GM12874 (cell line): ENCODE measurements around the gene SLK.

Experiments
- TF ChIP-seq, protein P1 (sequence below): IDR thresholded peaks from 2 replicates; pipeline ENCODE4 v1.5.1; 2011; ENCODE audit warnings: low read depth, mild to moderate bottlenecking, control low read depth, low read length, moderate library complexity; ENCODE audit not compliant: insufficient read depth

SLK gene

DNA sequence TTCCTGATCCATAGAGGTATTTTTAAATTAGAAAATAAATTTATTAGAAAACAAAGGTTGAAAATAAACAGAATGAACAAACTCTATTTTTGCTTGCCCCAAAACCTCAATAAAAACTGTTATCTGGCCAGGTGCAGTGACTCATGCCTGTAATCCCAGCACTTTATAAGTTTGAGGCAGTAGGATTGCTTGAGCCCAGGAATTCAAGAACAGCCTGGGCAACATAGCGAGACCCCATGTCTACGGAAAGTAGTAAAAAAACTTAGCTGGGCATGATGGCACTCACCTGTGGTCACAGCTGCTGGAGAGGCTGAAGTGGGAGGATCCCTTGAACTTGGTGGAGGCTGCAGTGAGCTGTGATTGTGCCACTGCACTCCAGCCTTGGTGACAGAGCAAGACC is 10.3 kb downstream of the SLK start:
- TF ChIP-seq, protein P1, sequence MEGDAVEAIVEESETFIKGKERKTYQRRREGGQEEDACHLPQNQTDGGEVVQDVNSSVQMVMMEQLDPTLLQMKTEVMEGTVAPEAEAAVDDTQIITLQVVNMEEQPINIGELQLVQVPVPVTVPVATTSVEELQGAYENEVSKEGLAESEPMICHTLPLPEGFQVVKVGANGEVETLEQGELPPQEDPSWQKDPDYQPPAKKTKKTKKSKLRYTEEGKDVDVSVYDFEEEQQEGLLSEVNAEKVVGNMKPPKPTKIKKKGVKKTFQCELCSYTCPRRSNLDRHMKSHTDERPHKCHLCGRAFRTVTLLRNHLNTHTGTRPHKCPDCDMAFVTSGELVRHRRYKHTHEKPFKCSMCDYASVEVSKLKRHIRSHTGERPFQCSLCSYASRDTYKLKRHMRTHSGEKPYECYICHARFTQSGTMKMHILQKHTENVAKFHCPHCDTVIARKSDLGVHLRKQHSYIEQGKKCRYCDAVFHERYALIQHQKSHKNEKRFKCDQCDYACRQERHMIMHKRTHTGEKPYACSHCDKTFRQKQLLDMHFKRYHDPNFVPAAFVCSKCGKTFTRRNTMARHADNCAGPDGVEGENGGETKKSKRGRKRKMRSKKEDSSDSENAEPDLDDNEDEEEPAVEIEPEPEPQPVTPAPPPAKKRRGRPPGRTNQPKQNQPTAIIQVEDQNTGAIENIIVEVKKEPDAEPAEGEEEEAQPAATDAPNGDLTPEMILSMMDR = no peak

DNA sequence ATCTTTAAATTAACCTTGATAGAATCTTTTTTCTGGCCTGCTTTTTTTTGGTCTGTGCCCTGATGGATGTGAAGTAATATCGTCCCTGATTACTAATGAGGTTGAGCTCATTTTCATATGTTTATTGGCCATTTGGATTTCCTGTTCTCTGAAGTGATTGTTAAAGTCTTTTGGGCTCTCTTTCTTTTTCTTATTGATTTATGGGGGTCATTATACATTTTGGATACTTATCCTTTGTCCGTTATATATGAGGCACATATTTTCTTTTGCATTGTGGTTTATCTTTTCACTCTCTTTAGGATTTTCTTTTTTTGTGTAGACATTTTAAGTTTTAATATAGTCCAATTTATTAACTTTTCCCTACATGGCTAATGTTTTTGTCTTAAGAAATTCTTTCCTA is 12.6 kb downstream of the SLK start:
- TF ChIP-seq, protein P1 = no peak

DNA sequence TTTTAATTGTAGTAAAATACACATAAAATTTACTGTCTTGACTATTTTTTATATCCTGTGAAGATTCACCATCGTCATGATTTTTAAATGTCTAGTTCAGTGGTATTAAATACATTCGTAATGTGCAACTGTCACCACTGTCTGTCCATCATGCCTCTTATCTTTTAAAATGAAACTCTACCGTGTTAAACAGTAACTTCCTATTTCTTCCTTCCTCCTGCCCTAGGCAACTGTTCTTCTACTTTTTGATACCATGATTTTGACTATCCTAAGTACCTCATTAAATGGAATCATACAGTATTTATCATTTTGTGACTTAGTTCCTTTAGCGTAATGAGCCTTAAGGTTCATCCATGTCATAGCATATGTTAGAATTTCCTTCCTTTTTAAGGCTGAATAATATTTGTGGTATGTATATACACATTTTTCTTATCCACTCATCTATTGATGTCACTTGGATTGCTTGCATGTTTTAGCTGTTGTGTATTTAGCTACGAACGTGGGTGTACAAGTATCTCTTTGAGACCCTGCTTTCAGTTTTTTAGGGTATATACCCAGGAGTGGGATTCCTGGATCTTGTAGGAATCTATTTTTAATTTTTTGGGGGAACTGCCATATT is 13.5 kb downstream of the SLK start:
- TF ChIP-seq, protein P1 = no peak

DNA sequence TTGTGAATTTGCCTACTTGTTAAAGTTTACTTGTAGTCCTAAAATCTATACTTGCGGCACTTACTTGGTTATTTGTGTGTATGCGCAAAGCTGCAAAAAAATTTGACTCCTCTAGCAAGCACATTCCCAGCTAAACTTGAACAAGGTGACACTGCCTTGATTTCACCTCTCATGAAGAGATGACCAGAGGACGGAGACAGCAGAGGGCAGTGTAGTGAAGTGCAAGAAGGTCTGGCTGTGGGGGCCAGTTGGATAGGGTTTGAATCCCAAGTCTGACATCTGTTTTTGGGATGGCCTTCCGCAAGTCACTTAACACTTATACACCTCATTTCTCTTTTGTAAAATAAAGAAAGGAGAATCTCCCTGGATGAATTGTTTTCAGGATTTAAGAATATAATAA is 15.7 kb downstream of the SLK start:
- TF ChIP-seq, protein P1 = peak; percentile 10; the same call in 1 of the 2 replicates

DNA sequence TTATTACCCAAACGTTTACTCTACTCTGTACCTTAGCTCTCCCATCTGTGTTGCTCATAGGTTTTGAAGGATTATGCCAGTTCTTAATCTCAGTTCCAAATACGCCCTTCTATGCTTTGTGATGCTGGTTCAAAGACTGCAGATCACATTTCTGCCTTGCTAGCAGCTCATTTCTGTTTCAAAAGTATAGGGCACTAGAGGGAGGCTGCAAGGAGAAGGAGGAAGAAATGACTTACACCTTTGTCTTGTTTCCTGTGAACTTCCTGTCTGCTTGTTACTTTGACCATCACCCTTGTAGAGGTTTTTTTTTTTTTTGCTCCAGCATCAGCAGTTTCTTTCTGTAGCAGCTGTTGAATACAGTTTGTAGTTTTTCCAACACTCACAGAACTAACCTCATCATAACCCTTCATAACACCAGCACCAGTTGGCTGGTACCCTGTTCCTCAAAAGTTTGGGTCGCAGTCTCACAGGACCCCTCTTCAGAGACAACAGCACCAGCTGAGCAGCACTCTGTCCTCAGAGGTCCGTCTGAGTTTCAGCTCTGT is 16.5 kb downstream of the SLK start:
- TF ChIP-seq, protein P1 = no peak

DNA sequence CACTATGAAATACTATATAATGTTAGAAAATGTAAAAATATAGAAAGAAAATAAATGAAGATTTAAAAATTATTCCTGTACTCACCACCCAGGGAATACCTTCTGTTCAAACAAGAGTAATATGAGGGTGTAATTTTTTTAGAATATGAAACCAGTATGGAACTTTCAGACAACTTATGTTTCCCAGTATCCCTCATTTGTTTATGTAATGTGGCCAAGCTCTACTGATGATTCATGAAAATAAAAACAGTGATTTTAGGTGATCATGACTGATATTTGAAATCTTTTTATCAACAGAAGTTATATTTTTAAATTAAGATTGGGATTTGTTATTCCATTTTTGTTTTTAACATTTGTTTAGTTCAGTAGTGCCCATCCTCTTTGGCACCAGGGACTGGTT is 18.8 kb downstream of the SLK start:
- TF ChIP-seq, protein P1 = no peak

DNA sequence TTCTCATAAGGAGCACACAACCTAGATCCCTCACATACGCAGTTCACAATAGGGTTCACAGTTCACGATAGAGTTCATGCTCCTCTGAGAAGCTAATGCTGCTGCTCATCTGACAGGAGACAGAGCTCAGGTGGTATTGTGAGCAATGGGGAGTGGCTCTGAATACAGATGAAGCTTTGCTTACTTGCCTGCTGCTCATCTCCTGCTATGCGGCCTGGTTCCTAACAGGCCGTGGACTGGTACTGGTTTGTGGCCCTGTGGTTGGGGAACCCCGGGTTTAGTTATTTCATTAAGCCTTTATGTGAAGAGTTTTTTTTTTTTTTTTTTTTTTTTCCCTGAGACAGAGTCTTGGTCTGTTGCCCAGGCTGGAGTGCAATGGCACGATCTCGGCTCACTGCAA is 19.4 kb downstream of the SLK start:
- TF ChIP-seq, protein P1 = no peak
